DND-41 (cell line): ENCODE measurements around the gene UBE3A.
A peak's percentile ranks its signal among the peaks of the same experiment; 100 is the strongest.

Experiments used
- ATAC-seq: fragments of 200-7000 bp; cut with Tn5 transposase; 3 replicates; pipeline ENCODE4 v1.9.1; 2021; ENCODE audit warnings: low read depth; ENCODE audit not compliant: insufficient read depth
- DNase-seq: peaks from one replicate; pipeline ENCODE4 v3.0.0-alpha.2; 2020
- H2AFZ ChIP-seq: 2 replicates; pipeline ENCODE4 v1.6.0; 2012; ENCODE audit warnings: low read depth, low read length
- H3K27ac ChIP-seq: 2 replicates; pipeline ENCODE4 v1.5.1; 2012; ENCODE audit warnings: low read length, inconsistent platforms
- H3K27me3 ChIP-seq: fragments of 200-600 bp; sonication (generic); 2 replicates; pipeline ENCODE4 v1.6.0; 2012; ENCODE audit warnings: low read length, mild to moderate bottlenecking, inconsistent platforms; ENCODE audit not compliant: insufficient read depth, poor library complexity
- H3K36me3 ChIP-seq: 2 replicates; pipeline ENCODE4 v1.5.1; 2012; ENCODE audit warnings: low read length, inconsistent platforms; ENCODE audit not compliant: insufficient read depth
- H3K4me1 ChIP-seq: 2 replicates; pipeline ENCODE4 v1.5.1; 2012; ENCODE audit warnings: mild to moderate bottlenecking, low read length; ENCODE audit not compliant: insufficient read depth
- H3K4me2 ChIP-seq: 2 replicates; pipeline ENCODE4 v1.6.0; 2012; ENCODE audit warnings: mild to moderate bottlenecking, moderate library complexity, low read length, inconsistent platforms; ENCODE audit not compliant: insufficient read depth
- H3K4me3 ChIP-seq, 2 experiments: fragments of 200-600 bp in 1 of 2; shearing (Covaris generic) in 1 of 2; 2 replicates each; pipeline ENCODE4 v1.5.1; 2012 to 2016; ENCODE audit warnings: inconsistent platforms in 2 of 2, low read length in 2 of 2, mild to moderate bottlenecking in 2 of 2, low read depth in 1 of 2, moderate library complexity in 1 of 2
- H3K79me2 ChIP-seq: 2 replicates; pipeline ENCODE4 v1.6.0; 2012; ENCODE audit warnings: low read length, inconsistent platforms; ENCODE audit not compliant: insufficient read depth
- H3K9ac ChIP-seq: 2 replicates; pipeline ENCODE4 v1.6.0; 2012; ENCODE audit warnings: low read depth, mild to moderate bottlenecking, inconsistent platforms, low read length, moderate library complexity
- H3K9me3 ChIP-seq: 2 replicates; pipeline ENCODE4 v1.5.1; 2012; ENCODE audit warnings: low read length, moderate library complexity, mild to moderate bottlenecking, inconsistent platforms; ENCODE audit not compliant: insufficient read depth, severe bottlenecking
- H4K20me1 ChIP-seq: 2 replicates; pipeline ENCODE4 v1.6.0; 2012; ENCODE audit warnings: low read length; ENCODE audit not compliant: insufficient read depth
- CTCF ChIP-seq: IDR thresholded peaks from 2 replicates; pipeline ENCODE4 v1.5.1; 2012; ENCODE audit warnings: borderline replicate concordance, low read length, moderate library complexity, mild to moderate bottlenecking; ENCODE audit not compliant: poor library complexity, severe bottlenecking; ENCODE audit errors: extremely low read depth
- EZH2 ChIP-seq: IDR thresholded peaks from 3 replicates; pipeline ENCODE4 v1.6.1; 2012; ENCODE audit warnings: borderline replicate concordance, low read depth, mild to moderate bottlenecking, moderate library complexity, low read length, inconsistent platforms; ENCODE audit not compliant: severe bottlenecking

The UBE3A gene

GRCh38 chr15:25470230-25470629 is 31.4 kb upstream of the UBE3A start:
- no peak for TF ChIP-seq CTCF
- no peak for TF ChIP-seq EZH2

GRCh38 chr15:25469377-25469776 is 30.6 kb upstream of the UBE3A start:
- H3K36me3 ChIP-seq, result no peaks in the 10 kb centered on the region
- H3K9me3 ChIP-seq, result no peaks in the 10 kb centered on the region
- no peak overlapping the region for H3K4me2 ChIP-seq
- H3K27me3 ChIP-seq, result no peaks in the 10 kb centered on the region
- no peak overlapping the region for H3K27ac ChIP-seq
- H3K4me1 ChIP-seq, result peaks cover 18% of the 10 kb centered on the region
- H3K9ac ChIP-seq, result no peak overlapping the region
- H4K20me1 ChIP-seq, result no peaks in the 10 kb centered on the region
- ATAC-seq, result no peak
- TF ChIP-seq CTCF (no peak), EZH2 (no peak)
- no peaks in the 10 kb centered on the region for H3K79me2 ChIP-seq
- no peak overlapping the region for H2AFZ ChIP-seq
- H3K4me3 ChIP-seq, result no peak overlapping the region
- no peak for DNase-seq

More at GRCh38 chr15:25470230-25470629, 31.4 kb upstream of the UBE3A start:
- Histone ChIP-seq H3K27ac (no peak overlapping the region), H2AFZ (no peak overlapping the region), H3K4me3 (no peak overlapping the region), H3K9me3 (no peaks in the 10 kb centered on the region), H3K9ac (no peak overlapping the region), H3K4me2 (no peak overlapping the region), H3K4me1 (peaks cover 10% of the 10 kb centered on the region), H3K79me2 (no peaks in the 10 kb centered on the region), H3K27me3 (no peaks in the 10 kb centered on the region), H3K36me3 (no peaks in the 10 kb centered on the region), H4K20me1 (no peaks in the 10 kb centered on the region)
- no peak for ATAC-seq
- no peak for DNase-seq

- Histone ChIP-seq H3K9me3 (no peaks in the 10 kb centered on the region), H3K4me3 (no peak overlapping the region), H3K27ac (no peak overlapping the region), H3K36me3 (no peaks in the 10 kb centered on the region), H2AFZ (no peak overlapping the region), H3K4me1 (peaks cover 26% of the 10 kb centered on the region), H3K27me3 (no peaks in the 10 kb centered on the region), H3K9ac (no peak overlapping the region), H3K79me2 (no peaks in the 10 kb centered on the region), H4K20me1 (no peaks in the 10 kb centered on the region), H3K4me2 (no peak overlapping the region)
- TF ChIP-seq EZH2 (no peak), CTCF (no peak)
- ATAC-seq, result no peak
- no peak for DNase-seq
Measured at GRCh38 chr15:25468611-25469010, 29.8 kb upstream of the UBE3A start.

GRCh38 chr15:25465835-25466234 is 27.0 kb upstream of the UBE3A start:
- Histone ChIP-seq H4K20me1 (no peaks in the 10 kb centered on the region), H2AFZ (no peak overlapping the region), H3K4me2 (no peak overlapping the region), H3K9me3 (no peaks in the 10 kb centered on the region), H3K27me3 (no peaks in the 10 kb centered on the region), H3K27ac (peak overlapping the region; percentile 76; the same call in 1 of the 2 replicates), H3K9ac (no peak overlapping the region), H3K36me3 (no peaks in the 10 kb centered on the region), H3K79me2 (no peaks in the 10 kb centered on the region), H3K4me3 (no peak overlapping the region), H3K4me1 (peaks cover 28% of the 10 kb centered on the region)
- DNase-seq (no peak), ATAC-seq (no peak)
- TF ChIP-seq EZH2, result no peak
- no peak for TF ChIP-seq CTCF
